GM19238 (cell line): ENCODE measurements around the gene NR2F1-AS1.

Experiments used
- DNase-seq: peaks from one replicate; pipeline ENCODE4 v3.0.0; 2011; ENCODE audit warnings: low spot score; ENCODE audit not compliant: insufficient read length

The NR2F1-AS1 gene

DNA sequence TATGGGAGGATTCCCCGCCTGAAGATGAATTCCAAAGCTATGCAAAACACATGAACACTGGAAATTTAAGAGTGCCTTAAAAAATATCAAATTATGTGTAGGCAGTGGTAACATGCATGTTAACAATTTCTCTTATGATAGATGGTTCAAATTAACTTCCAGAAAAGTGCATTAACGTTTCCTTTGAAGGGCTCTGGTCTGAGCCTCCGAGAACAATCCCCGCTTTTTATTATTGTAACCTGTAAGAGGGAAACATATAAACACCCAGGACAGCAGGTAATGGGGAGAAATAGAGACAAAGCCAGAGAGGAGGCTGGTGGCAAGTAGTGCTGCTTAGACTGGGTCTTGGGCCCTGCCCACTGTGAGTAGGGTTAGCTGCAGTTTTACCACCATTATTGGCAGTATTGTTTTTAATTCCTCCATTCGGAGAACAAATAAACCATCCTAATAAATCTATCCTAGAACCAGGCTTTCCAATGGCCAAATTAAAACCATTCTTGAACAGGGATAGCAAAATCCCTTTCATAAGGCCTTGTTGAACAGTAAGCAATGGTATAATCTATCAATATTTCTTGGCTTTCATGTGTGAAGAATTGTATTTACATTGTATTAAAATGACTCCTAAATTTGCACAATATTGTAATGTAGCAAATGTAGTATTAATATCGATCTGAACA, 8.3 kb upstream of the NR2F1-AS1 start:
- no peak for DNase-seq

DNA sequence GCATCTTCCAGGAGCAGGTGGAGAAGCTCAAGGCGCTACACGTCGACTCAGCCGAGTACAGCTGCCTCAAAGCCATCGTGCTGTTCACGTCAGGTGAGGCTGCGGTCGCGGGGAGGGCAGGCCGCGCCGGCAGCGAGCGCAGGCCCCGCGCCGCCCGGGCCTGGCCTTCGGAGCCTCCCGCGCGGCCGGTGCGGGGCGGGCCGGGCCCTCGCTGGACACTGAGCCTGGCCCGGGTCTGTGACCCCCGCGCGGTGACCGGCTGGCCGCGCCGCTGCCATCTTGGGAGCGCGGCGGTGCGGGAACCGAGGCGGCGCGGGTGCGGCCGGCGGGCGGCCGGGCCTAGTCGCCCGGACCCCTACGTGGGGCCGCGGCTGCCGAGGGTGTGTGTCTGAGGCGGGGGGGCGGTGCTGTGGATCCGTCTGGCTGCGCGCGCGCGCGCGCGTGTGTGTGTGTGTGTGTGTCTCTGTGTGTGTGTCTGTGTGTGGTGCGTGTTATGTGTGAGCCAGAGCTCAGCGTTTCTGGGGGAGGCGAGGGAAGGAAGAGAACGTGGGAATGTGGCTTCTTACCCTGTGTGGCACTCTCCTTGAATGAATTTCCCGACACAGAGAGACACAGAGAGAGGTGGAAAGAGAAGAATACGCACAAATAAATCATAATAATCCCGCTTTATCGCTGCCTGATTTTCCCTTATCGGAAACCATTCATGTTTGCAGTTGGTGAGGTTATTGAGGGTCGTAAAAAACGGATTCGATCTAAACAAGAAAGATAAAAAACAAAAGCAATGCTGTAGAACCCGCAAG, 7.5 kb upstream of the NR2F1-AS1 start:
- no peak for DNase-seq

DNA sequence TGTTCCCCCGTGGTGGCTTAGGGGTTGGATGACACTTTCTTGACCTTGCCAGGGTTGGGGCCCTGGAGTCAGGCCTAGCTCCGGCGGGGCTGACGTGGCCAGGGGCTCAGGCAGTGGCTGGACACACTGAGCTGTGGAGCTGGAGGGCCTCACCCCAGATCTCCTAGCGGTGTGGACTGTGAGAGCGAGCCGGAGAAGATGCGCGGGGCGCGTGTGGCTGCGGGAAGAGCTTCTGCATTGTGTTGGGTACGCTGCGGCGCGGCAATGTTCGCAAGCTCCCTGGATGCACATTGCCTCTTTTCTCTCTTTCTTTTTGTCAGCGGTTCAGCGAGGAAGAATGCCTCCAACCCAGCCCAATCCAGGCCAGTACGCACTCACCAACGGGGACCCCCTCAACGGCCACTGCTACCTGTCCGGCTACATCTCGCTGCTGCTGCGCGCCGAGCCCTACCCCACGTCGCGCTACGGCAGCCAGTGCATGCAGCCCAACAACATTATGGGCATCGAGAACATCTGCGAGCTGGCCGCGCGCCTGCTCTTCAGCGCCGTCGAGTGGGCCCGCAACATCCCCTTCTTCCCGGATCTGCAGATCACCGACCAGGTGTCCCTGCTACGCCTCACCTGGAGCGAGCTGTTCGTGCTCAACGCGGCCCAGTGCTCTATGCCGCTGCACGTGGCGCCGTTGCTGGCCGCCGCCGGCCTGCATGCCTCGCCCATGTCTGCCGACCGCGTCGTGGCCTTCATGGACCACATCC, 6.8 kb upstream of the NR2F1-AS1 start:
- DNase-seq = no peak

DNA sequence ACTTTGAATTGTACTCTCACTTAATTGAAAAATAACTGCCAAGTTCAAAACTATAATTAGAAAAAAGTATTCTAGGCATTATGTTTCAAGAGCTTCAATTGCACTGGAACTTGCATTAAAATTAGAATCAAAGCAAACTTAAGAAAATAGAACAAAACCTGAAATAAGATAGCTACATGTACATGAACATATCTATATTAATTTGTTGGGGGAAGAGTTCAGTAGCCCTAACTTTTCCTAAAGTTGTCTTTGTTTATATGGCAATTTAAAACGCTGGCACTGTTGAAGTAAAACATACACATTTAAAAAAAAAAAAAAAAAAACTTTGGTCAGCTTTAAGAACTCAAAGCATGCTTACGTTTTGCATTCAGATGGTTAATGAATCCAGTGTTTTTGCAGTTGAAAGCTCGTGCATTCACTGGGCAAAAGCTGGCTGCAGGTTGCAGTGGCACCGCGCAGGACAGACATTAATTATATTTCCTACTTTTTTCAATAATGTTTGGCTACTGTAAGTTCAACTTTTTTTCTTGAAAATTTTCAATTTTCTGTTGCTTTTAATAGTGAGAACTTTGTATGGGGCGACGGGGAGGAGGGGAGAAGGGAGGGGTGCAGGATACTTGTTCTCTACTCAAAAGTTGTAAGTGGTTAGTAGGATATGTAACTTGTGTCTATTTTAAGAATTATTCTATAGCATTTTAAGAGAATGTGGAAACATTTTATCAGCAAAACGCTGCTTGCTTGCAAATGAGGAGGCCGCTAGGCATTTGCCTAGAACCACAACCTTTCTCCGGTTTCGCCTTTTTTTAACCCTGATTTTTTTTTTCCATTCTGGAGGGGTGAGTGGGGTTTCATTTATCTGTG, 5.9 kb upstream of the NR2F1-AS1 start:
- DNase-seq = no peak

DNA sequence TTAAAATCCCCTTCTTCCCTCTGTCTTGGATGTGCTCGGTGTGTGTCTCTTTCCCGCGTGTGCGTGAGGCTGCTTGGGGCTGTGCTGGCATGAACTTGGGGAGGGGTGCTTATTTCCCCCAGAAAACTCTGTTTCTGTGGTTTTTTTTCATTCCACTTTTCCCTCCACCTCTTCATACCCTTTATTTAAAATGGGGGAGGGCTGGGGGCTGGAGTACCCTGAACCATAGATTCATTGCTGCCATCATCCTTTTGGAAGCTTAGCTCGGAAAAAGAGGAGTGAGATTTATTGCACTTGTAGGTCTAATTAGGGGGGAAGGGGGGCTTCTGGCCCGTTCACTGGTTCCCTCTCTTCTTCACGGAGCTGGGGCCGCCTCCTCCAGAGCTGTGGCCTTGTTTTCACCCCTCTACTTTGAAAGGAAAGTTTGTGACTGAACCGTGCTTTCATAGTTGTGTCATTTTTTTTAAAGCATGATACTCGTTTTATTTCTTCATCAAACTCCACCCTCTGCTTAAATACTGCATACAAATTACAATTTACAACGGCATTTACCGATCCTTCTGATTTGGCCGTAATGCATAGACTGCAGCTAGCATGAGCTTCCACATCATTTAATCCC, 4.9 kb upstream of the NR2F1-AS1 start:
- no peak for DNase-seq

DNA sequence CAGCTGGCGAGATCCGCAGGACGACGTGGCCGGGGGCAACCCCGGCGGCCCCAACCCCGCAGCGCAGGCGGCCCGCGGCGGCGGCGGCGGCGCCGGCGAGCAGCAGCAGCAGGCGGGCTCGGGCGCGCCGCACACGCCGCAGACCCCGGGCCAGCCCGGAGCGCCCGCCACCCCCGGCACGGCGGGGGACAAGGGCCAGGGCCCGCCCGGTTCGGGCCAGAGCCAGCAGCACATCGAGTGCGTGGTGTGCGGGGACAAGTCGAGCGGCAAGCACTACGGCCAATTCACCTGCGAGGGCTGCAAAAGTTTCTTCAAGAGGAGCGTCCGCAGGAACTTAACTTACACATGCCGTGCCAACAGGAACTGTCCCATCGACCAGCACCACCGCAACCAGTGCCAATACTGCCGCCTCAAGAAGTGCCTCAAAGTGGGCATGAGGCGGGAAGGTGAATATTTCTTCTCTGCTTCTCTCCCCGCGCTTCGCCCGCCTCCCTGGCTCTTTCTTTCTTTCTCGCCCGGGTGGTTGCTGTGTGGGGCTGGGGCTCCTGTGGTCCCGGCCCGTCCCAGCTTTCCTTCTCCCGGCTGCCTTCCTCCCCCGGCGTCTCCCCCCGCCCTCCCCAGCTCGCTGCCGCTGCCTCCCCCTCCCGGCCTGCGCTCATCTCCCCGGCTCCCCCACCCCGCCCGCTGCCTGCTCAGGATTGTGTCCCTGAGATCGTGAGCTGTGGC, 4.2 kb upstream of the NR2F1-AS1 start:
- no peak for DNase-seq

DNA sequence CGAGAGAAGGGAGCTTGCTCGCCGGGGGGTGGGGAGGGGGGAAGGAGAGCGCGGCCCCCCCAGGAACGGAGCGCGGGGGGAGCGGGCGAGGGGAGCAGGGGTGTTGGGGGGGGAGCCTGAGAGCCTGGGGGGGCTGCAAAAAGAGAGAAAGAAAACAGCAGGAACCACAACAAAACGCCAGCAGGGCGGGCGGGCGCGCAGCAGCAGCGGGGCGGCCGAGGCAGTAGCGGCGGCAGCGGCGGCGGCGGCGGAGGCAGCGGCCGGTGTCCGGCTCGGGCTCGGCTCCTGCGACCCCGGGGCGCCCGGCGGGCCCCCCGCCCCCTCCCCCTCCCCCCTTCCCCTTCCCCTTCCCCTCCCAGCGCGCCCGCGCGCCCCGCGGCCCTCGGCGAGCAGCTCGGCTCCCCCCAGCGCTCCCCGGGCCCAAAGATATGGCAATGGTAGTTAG, 3.6 kb upstream of the NR2F1-AS1 start:
- no peak for DNase-seq

DNA sequence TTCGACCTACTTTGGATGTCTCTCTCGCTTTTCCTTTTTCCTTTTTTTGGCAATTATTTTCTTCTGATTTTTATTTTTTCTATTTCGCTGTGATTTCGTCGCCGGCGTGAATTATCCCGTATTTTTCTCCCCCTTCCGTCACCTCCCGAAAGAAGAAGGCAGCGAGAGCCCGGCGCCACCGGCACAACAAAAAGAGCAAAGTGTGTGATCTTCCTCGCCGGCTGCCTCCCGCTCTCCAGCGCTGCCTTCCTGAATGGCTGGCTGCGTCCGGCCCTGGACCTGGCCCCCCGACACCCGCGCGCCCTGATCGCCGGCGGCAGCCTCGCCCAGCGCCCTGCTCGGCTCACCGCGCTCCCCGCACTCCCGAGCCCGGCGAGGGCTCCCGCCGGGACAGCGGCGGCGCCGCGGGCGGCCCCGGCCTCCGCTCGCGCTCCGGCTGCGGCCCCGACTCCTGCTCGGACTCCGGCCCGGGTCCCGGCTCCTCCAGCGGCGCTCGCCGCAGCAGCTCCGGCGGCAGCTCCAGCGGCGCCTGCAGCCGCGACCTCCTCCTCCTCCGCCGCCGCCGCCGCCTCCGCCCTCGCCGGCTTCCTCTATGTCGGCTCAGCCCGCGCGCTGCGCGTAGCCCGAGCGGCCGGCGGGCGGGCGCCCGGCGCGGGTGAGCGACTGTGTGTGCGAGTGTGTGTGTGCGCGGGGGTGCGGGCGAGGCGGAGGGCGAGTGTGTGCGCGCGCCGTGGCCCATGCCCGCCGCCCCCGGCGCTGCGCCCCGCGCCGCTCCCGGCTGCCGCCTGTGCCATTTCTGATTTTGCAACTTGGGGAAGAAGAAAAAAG, 3.0 kb upstream of the NR2F1-AS1 start:
- no peak for DNase-seq

DNA sequence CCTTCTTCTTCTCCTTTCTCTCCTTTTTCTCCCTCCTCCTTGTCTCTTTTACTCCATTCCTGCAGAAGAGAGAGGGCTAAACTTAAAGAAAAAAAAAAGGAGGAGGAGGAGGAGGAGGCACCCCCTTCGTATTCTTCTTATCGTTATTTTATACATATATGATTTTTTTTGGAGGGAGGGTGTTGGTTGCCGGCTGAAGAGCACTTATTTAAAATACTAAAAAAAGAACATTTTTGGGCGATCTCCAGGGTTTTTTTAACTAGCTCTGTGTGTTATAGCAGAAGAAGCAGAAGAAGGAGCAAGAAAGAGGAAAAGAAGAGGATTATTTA, 2.4 kb upstream of the NR2F1-AS1 start:
- DNase-seq = no peak

DNA sequence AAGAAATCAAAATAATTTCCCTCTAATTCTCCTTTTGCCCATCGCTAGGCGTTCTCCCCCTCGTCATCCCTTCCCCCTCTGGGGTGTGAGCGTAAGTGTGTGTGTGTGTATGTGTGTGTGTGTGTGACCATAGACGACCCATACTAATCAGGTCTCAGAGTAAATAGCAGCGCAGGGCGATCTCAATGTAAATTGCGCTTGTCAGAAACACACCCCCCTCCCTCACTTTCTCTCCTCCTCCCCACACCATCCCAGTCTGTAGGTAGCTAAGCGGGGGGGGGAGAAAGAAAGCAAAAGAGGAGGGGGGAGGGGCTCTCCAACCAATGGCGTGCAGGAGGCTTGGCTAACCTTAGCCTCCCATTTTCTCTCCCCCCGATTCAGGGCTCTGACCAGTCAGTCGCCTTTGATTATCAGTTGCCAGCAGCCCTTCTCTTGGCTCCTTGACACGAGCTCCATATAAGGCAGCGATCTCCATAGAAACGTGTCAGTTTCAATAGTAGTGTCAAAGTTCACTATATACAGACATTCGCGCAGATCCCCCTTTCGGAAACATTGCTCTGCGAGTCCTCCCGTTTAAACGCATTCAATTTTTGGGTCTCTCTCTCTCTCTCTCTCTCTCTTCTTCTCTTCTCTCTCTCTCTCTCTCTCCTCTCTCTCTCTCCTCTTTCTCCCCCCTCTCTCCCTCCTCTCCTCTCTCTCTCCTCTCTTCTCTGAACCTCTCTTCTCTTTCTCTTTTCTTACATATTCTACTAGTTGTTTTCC, 1.8 kb upstream of the NR2F1-AS1 start, which contains the start of gene NR2F1:
NR2F1 (plus strand) TSS at position 546 of the 762 bp plus-strand sequence. CDS start 1,802 bp downstream, outside the sequence.
- DNase-seq = no peak

DNA sequence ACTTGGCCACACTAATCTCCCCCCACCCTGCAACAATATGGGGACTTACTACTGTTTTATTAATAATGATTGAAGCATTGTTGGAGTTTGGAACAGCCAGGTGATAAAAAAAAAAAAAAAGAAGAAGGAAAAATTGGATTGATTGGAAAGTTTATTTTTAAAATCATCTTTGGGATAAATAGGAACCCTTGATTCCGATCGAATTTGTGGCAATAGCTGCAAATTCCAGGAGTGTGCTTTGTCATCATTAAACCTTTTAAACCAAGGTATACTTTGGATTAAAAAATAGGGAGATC, 1.1 kb upstream of the NR2F1-AS1 start:
- DNase-seq = no peak

DNA sequence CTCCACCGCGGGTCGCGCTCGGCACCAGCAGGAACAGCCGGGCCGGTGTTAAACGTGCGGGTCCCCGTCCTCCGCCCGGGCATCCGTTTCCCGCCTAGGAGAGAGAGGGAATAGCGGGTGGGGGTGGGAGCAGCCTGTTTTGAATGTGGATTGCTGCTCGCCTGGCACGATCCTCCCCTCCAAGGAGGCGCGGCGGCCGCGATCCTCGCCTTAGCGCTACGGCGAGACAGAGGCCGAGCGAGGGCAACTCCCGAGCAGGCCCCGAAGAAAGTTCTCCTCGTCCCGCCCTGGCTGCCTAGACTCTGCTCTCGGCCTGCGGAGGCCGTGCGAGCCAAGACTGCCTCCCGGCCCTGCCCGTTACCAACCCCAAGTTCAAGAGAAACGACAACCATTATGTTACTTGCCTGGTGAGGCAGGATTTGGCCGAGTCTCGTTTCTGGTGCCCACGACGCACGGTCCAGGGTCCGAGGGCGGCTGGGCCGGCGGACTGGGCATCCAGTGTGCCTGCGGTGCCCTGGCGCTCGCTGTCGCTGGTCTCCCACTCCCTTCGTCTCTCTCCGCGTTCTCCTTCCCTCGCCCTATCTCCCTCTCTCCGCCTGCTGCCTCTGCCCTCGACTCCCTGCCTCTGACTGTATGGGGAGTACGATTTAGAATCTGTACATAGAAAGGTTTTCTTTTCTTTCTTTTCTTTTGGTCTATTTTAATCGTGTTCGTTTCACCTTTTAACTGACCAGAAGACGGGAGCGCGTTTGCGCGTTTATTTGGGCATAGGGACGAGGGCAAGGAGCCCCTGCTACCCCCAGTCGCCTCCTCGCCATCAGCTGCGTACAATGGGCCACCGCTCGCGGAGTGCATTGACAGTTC, 724 bp downstream of the NR2F1-AS1 start:
- no peak for DNase-seq

DNA sequence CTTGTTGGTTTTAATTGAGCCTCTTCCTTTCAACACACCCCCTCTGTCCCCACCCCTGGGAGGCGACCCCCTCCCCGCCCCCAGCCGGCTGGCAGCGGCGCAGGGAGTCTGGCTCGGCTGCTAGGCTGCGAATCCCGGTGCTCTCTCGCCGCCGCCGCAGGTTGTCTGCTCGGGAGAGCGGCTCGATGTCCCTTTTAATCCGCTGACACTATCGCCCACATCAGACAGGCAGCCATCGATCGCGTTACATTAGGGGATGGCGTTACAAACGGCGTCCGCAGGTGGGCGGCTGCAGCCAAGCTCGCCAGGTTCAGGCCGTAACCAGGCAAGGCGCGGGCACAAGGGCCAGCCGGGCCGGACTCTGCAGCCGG, 1.3 kb downstream of the NR2F1-AS1 start:
- DNase-seq = no peak

DNA sequence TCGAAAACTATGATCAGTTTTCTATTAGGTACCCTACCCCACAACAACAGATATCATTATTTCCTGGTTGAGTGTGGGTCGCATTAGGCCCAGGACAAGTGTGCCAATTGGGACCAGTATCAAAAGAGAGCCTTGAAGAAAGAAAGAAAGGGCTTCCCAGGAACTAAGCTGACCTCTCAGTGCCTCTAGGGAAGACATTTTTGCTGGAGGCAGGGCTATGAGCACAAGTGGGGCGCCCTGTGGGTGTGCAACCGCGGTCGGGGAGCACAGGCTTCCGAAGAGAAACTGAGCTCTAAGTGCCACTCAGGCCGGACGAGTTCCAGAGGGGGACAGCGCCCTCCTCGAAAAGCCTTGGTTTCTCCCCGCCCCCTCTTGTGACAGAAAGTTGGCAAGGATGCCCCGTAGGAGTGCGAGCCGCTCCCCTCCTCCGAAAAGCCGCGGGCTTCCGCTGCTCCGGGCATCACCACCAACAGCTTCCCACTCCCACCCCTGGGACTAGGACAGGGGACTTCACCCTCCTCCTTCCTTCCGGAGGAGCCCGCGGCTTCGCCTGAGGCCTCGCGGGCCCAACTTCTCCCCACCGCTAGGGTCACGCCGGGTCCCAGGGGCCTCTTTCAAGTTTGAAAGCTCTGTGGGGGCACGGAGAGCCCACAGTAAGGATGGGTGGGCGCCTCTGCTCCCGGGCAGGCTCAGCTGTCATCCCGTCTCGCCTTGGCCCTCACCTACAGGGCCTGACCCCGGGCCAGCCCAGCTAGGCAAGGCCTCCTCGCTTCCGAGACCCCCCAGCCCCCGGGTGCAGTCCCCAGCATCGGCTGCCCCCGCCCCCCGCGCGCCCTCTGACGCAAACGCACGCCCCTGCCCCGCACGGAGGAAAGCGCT, 2.0 kb downstream of the NR2F1-AS1 start:
- DNase-seq = no peak

DNA sequence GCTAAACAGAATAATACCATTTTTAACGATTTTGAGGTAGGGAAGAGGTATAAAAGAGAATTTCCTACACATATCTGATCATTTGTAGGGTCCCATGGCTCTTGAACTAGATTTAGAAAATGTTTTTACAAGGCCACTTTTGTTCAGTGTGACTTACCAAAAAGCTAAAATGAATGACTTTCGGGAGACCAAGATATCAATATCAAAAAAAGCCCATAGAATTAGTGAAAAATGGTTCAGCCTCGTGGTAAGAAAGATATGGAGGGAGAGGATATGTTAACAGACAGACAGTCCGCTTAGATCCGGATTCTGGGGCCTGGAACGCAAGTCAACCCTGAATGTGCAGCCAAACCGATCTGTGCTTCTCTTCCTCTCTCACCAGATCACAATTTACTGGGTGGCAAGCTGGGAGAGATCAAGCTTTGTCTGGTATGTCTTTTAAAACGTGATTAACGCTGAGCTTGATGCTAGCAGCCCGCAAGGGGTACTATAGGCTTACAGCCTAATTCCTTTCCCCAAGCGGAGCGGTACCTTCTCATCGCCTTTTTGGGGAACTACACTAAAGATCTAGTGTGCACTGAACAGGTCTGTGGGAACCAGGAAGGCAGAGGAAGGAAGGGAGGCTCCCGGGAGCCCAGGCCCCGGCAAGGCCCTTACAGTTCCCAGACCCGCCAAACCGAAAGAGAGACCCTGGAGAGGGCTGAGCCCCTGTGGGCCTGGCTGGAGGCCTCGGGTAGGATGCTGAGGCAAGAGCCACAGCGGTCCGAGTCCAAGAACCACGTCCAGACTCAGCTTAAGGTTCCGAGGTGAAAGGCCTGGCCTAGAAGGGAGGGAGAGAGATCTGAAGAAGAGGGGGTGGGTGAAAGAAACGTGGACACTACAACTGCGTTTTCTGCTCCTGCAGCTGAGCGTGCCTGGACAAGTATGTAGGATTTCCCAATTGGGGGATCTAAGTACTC, 2.9 kb downstream of the NR2F1-AS1 start:
- DNase-seq = no peak
